Motor neuron (in vitro differentiated cells): ENCODE measurements around the gene ACSF3. TPM values are rescaled to one million over a fixed set of nuclear protein-coding genes. Genes with fewer than 3 reads are reported as not detected.
"Not testable (repeated sequence)": the region's sequence is repeated elsewhere in the genome, so short reads cannot be mapped to it uniquely, and the experiment has no call there.

ENCODE experiments used
- ATAC-seq, 8 experiments: fragments of 200-7000 bp; cut with Tn5 transposase; replicated peaks in 6 of 8; 2 replicates each; pipeline ENCODE4 v1.8.0; 2021; ENCODE audit warnings: mild to moderate bottlenecking in 8 of 8, moderate library complexity in 8 of 8
- H3K27ac ChIP-seq, 2 donors: fragments of 250-450 bp; sonication (Bioruptor Pico); 2 replicates each; pipeline ENCODE4 v1.9.0; 2021; ENCODE audit warnings: antibody characterized with exemption in 2 of 2, mild to moderate bottlenecking in 2 of 2, moderate library complexity in 1 of 2
- H3K4me1 ChIP-seq, 2 donors: fragments of 250-450 bp; sonication (Bioruptor Pico); replicated peaks in 1 of 2; 2 replicates each; pipeline ENCODE4 v1.6.1; 2021; ENCODE audit warnings: antibody characterized with exemption in 2 of 2, mild to moderate bottlenecking in 2 of 2, moderate library complexity in 1 of 2
- H3K4me3 ChIP-seq, 5 donors: fragments of 250-450 bp; sonication (Bioruptor Pico); 2 replicates each; pipeline ENCODE4 v1.9.0; 2021; ENCODE audit warnings: antibody characterized with exemption in 5 of 5, mild to moderate bottlenecking in 5 of 5, moderate library complexity in 4 of 5
- WGBS, 10 experiments: fragments of 450-650 bp; shearing (Covaris generic); methylation state at CpG; one replicate each; pipeline ENCODE4 v1.0.0; 2022; 5-methylcytosine and 5-hydroxymethylcytosine counted together
- in situ Hi-C, 9 experiments: fragments of 400-800 bp; cut with MboI; loops; one replicate each; pipeline ENCODE4 v1.15.0; 2021; ENCODE audit warnings: low sequenced_read_pairs in 9 of 9, low pct_unique_long_range_greater_than_20kb in 2 of 9; ENCODE audit not compliant: unreplicated experiment in 9 of 9
- total RNA-seq, 8 experiments: library from RNA; unstranded; fragments of 300-600 nt; gene quantifications; 2 replicates each; pipeline versions ENCODE4 v1.2.3 to v1.2.4, GENCODE V29; 2022

ACSF3 gene
- total RNA-seq, 8 experiments from 2014 or later: 7.7 to 39.8 (median 13.8) TPM

DNA sequence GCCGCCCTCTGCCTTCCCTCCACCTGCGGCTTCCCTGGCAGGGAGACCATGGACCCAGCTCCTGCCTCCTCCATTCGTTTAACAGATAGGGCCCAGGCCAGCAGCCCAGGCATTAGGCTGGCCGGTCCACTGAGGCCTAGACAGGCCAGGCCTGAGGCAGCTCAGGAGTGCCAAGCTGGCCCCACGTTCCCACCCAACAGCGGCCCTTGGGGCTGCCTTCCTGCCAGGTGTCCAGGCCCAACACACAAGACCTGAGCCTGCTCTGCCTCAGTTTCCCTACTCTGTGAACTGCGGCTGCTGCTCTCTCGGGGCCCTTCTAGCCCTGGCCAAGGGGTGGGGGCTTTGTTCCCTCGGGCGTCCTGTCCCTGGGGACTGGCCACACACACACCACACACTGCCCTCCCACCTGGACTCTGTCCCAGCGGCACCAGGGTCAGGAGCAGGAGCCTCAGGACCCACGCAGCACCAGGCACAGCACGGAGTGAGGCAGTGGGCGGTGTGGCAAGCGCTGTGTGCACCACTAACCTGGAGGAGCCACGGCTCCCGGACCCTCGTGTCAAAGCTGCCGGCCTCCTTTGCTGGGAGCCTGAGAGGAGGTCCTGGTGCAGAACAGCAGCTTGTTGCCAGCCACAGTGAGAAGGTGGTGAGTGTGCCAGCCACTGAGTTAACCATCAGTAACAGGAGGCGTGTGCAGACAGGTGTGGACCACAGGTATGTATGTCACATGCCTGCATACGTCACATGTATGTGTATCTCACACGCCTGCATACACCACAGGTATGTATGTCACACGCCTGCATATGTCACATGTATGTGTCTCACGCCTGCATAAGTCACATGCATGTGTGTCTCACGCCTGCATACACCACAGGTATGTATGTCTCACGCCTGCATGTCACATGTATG, 63.3 kb downstream of the ACSF3 start:
- Histone ChIP-seq H3K4me3 (no peak overlapping the region), H3K4me1 (peaks cover 17 to 21% of the 10 kb centered on the region in 2 donors), H3K27ac (no peak overlapping the region)
- peak in 1 of 8 experiments; percentile 18 for ATAC-seq
- in situ Hi-C loops: loop anchor here in 3 of 9 experiments (25.0 kb wide), 3 partner anchors 220 to 420 kb away; partner anchors contain the start of genes APRT (in 1 of the 3) and CDT1 (in 1 of the 3)
- 40 to 100% (median 77%) methylated on average over 1 to 12 of the region's 26 CpGs; no CpG with 5 or more reads in 4 of the 10 experiments for WGBS, 10 experiments

- Histone ChIP-seq H3K27ac (no peak overlapping the region), H3K4me3 (no peak overlapping the region), H3K4me1 (peaks cover 24 to 25% of the 10 kb centered on the region in 2 donors)
- 80 to 100% (median 85%) methylated on average over 1 to 4 of the region's 12 CpGs; no CpG with 5 or more reads in 7 of the 10 experiments for WGBS, 10 experiments
- in situ Hi-C loops: loop anchor here in 3 of 9 experiments (25.0 kb wide), 3 partner anchors 220 to 420 kb away; partner anchors contain the start of genes APRT (in 1 of the 3) and CDT1 (in 1 of the 3)
- ATAC-seq: no peak
Measured at GRCh38 chr16:89157778-89158177, 64.1 kb downstream of the ACSF3 start.

DNA sequence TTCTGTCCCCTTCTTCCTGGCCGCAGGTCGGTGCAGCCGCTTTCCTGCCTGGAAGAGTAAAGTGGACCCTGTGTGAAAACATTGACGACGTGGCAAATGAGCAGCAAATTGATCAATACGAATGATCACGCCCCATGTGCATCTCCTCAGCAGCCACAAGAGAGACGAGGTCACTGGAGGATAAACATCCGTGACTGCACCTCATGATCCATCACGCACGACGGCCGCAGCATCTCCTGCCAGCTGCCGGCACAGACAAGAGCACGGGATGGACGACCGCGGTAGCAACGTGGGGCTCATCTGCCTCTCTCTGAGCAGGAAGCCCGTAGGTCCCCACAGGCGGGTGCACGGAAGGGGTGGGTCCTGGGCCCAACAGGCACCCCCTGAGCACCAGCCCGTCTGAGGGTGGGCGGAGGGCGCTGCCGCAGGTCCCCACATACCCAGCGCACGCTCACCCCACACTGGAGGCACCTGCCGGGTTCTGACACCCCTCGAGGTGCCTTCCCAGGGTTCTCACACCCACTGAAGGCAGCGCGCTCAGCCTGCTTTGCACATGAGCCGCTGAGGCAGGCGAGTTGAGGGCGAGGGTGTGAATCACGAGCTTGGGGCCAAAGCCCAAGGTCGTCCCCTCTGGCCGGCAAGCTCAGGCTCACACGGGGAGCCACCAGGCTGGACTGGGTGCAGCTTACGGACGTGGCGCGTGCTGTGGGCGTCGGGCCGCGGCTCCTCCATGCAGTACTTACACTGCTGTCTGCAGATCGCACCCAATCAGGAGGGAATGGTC, 65.6 kb downstream of the ACSF3 start:
- ATAC-seq: peak in 5 of 8 experiments; percentile 35 to 64 (median 64)
- Histone ChIP-seq H3K4me3 (no peak overlapping the region), H3K4me1 (peaks cover 28 to 34% of the 10 kb centered on the region in 2 donors), H3K27ac (peak overlapping the region; percentile 49 to 89)
- in situ Hi-C loops: loop anchor here in 3 of 9 experiments (25.0 kb wide), 3 partner anchors 222 to 422 kb away; partner anchors contain the start of genes APRT (in 1 of the 3) and CDT1 (in 1 of the 3)
- 20 to 80% (median 74%) methylated on average over 1 to 13 of the region's 48 CpGs; no CpG with 5 or more reads in 3 of the 10 experiments for WGBS, 10 experiments

GRCh38 chr16:89159850-89160354, 66.2 kb downstream of the ACSF3 start:
- H3K4me3 ChIP-seq: no peak overlapping the region
- in situ Hi-C loops: loop anchor here in 3 of 9 experiments (25.0 kb wide), 3 partner anchors 223 to 423 kb away; partner anchors contain the start of genes APRT (in 1 of the 3) and CDT1 (in 1 of the 3)
- ATAC-seq: no peak
- 67 to 100% (median 80%) methylated on average over 1 to 2 of the region's 20 CpGs; no CpG with 5 or more reads in 5 of the 10 experiments for WGBS, 10 experiments
- H3K27ac ChIP-seq: peak overlapping the region in 1 of 2 donors; percentile 89
- peaks cover 35 to 41% of the 10 kb centered on the region in 2 donors for H3K4me1 ChIP-seq

DNA sequence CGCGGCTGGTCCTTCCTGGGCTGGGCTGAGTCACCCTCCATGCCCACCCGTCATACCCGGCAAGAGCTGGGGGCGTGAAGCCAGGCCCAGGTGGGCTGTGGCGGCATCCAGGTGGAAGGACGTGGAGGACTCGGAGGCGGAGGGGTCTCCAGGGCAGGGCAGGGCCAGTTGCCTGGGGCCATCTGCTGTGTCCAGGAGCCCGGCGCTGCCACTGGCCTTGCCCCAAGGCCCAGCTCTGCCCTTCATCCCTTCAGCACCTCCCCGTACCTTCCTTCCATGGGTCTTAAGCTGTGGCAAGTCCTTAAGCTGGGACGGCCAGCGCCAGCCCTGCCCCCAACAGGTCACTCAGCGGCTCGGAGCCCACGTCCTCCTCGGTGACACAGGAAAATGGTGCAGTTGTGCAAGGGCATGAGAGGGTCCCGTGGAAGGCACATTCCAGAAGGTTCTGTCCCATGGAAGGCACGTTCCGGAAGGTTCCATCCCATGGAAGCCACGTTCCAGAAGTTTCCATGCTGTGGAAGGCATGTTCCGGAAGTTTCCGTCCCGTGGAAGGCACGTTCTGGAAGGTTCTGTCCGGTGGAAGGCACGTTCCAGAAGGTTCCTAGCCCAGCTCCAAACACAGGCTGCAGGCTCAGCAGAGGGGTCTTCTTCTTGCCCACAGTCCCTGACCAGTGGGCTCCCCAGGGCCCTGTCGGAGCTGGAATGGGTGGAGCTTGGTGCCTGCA, 67.5 kb downstream of the ACSF3 start:
- 0 to 100% (median 90%) methylated on average over 2 to 12 of the region's 29 CpGs; no CpG with 5 or more reads in 1 of the 10 experiments for WGBS, 10 experiments
- no peak for ATAC-seq

GRCh38 chr16:89161763-89162713, 68.4 kb downstream of the ACSF3 start:
- Histone ChIP-seq H3K4me3 (no peak overlapping the region), H3K27ac (peak overlapping the region in 1 of 2 donors; percentile 24), H3K4me1 (peaks cover 44 to 52% of the 10 kb centered on the region in 2 donors)
- ATAC-seq: peak in 5 of 8 experiments; percentile 33 to 69 (median 48)
- WGBS, 10 experiments: 37 to 100% (median 81%) methylated on average over 1 to 16 of the region's 40 CpGs; no CpG with 5 or more reads in 2 of the 10 experiments
- in situ Hi-C loops: loop anchor here in 3 of 9 experiments (25.0 kb wide), 3 partner anchors 225 to 425 kb away; partner anchors contain the start of genes APRT (in 1 of the 3) and CDT1 (in 1 of the 3)

More for the DNA sequence above, 67.5 kb downstream of the ACSF3 start:
- in situ Hi-C loops: loop anchor here in 3 of 9 experiments (25.0 kb wide), 3 partner anchors 224 to 424 kb away; partner anchors contain the start of genes APRT (in 1 of the 3) and CDT1 (in 1 of the 3)
- H3K4me3 ChIP-seq: no peak overlapping the region
- H3K4me1 ChIP-seq: peaks cover 42 to 48% of the 10 kb centered on the region in 2 donors
- peak overlapping the region in 1 of 2 donors; percentile 24 for H3K27ac ChIP-seq

DNA sequence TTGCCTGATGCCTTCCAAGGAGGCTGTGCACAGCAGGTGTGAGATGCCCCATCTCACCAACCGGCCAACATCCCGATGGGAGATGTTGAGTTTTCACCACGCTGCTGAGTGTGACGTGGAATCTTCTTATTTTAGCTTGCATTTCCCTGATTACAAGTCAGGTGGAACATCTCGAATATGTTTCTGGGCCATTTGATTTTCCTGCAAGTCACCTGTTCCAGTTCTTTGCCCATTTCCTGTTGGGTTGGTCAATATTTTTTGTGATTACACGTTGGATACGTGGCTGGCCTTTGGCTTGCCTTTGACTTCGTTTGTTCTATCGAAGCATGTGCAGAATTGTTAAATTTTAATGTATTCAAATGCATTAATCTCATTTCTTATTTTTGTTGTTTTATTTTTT, 69.6 kb downstream of the ACSF3 start:
- H3K27ac ChIP-seq: no peak overlapping the region
- H3K4me3 ChIP-seq: no peak overlapping the region
- no peak for ATAC-seq
- in situ Hi-C loops: loop anchor here in 3 of 9 experiments (25.0 kb wide), 3 partner anchors 226 to 426 kb away; partner anchors contain the start of genes APRT (in 1 of the 3) and CDT1 (in 1 of the 3)
- 66 to 98% (median 94%) methylated on average over 4 to 9 of the region's 9 CpGs; no CpG with 5 or more reads in 1 of the 10 experiments for WGBS, 10 experiments
- peaks cover 49 to 55% of the 10 kb centered on the region in 2 donors for H3K4me1 ChIP-seq

DNA sequence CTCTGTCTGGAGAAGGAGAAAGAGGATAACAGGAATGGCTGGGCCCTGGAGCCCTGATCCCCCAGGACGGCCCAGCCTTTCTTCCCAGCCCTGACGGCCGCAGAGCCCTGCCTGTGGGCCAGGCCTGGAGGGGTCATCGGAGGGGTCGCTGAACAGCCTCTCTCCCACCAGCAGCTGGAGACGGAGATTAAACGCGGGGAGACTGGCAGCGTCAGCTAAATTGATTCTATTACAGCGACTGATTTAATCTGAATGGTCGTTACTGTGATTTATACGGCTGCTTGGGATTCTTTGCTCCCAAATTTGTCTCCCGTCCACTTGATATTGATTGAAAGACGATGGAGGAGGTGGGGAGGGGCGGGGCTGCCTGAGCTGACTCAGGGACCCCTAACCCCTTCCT, 70.8 kb downstream of the ACSF3 start:
- peak in 5 of 8 experiments; percentile 24 to 53 (median 27) for ATAC-seq
- Histone ChIP-seq H3K4me1 (peaks cover 40 to 46% of the 10 kb centered on the region in 2 donors), H3K4me3 (no peak overlapping the region), H3K27ac (peak overlapping the region; percentile 41 to 72)
- in situ Hi-C loops: loop anchor here in 3 of 9 experiments (25.0 kb wide), 3 partner anchors 227 to 427 kb away; partner anchors contain the start of genes APRT (in 1 of the 3) and CDT1 (in 1 of the 3)
- 0 to 76% (median 26%) methylated on average over 2 to 5 of the region's 15 CpGs; no CpG with 5 or more reads in 4 of the 10 experiments for WGBS, 10 experiments

- WGBS, 10 experiments: 81% methylated on average over 3 of the region's 20 CpGs; no CpG with 5 or more reads in 9 of the 10 experiments
- no peak for ATAC-seq
Measured at GRCh38 chr16:89164847-89165680, 71.4 kb downstream of the ACSF3 start.

GRCh38 chr16:89165681-89165979, 72.0 kb downstream of the ACSF3 start:
- ATAC-seq, H3K27ac ChIP-seq, H3K4me3 ChIP-seq: not testable (repeated sequence)
- in situ Hi-C loops: loop anchor here in 3 of 9 experiments (25.0 kb wide), 3 partner anchors 228 to 428 kb away; partner anchors contain the start of genes APRT (in 1 of the 3) and CDT1 (in 1 of the 3)
- peaks cover 34 to 43% of the 10 kb centered on the region in 2 donors for H3K4me1 ChIP-seq
- no CpG with 5 or more reads among the region's 10 CpGs for WGBS, 10 experiments

More at GRCh38 chr16:89164847-89165680, 71.4 kb downstream of the ACSF3 start:
- Histone ChIP-seq H3K4me3 (no peak overlapping the region), H3K27ac (peak overlapping the region in 1 of 2 donors; percentile 59), H3K4me1 (peaks cover 34 to 43% of the 10 kb centered on the region in 2 donors)
- in situ Hi-C loops: loop anchor here in 3 of 9 experiments (25.0 kb wide), 3 partner anchors 228 to 428 kb away; partner anchors contain the start of genes APRT (in 1 of the 3) and CDT1 (in 1 of the 3)
